HG03342 (cell line): ENCODE measurements around the gene HIGD2A.
"Not testable (repeated sequence)": the region's sequence is repeated elsewhere in the genome, so short reads cannot be mapped to it uniquely, and the experiment has no call there.

Experiments used
- ATAC-seq: cut with Tn5 transposase; IDR thresholded peaks from one replicate; pipeline ENCODE4 v1.9.1; 2021; ENCODE audit warnings: mild to moderate bottlenecking, moderate library complexity; ENCODE audit not compliant: unreplicated experiment

The HIGD2A gene

DNA sequence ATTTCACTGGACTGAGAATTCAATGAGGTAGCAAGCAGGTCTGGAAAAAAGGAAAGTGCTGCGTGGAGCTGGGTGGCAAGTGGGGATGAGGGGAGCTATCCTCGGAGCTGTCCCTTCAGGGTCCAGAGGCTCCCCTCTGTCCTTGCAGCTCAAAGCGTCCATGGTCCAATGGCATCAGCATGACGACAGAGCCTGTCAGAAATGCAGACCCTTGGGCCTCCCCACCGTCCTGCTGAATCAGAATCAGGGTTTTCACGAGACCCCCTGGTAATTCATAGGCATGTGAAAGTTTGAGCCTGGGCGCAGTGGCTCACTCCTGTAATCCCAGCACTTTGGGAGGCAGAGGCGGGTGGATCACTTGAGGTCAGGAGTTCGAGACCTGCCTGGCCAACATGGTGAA is 5.5 kb downstream of the HIGD2A start:
- no peak for ATAC-seq

DNA sequence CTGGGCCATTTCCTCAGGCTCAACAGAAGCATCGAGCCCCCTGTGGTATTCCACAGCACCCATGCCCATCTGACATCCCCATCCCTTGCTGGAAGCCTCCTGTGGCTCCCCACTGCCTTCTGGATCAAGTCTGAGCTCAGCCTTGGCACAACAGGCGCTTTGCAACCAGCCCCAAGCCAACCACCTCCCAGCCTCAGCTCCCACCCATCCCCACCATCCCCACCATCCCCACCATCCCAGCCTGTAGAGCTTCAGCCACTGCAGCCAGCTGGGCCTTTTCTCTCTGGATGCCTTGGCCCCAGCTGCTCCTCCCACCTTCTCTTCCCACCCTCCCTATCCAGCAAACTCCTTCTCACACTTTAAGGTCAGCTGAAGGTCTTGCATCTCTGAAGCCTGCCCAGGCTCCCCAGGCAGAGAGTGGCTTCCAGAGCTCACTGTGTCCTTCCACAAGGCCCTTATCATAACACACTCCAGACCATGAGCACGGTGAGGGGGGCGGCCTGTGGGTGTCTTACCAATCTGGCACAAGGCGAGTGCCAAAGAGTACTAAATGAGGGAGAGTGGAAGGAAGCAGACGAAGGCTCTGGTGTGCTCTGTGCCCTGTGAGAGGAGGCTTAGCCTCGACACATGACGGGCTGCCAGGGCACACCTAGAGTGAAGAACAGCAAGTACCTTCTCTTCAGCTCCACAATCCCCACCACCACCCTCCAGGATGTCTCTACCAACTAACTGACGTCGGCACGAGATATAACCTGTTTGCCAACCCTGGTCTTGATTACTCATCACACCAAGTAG is 6.5 kb downstream of the HIGD2A start:
- ATAC-seq, result no peak

GRCh38 chr5:176396330-176396729 is 7.8 kb downstream of the HIGD2A start:
- no peak for ATAC-seq

GRCh38 chr5:176397736-176398420 is 9.3 kb downstream of the HIGD2A start:
- no peak for ATAC-seq

GRCh38 chr5:176400382-176401156 is 12.0 kb downstream of the HIGD2A start:
- ATAC-seq, result no peak

GRCh38 chr5:176401281-176402205 is 13.0 kb downstream of the HIGD2A start:
- ATAC-seq, result no peak

- ATAC-seq, result no peak
These were observed 17.3 kb downstream of the HIGD2A start for GRCh38 chr5:176405656-176406435.

DNA sequence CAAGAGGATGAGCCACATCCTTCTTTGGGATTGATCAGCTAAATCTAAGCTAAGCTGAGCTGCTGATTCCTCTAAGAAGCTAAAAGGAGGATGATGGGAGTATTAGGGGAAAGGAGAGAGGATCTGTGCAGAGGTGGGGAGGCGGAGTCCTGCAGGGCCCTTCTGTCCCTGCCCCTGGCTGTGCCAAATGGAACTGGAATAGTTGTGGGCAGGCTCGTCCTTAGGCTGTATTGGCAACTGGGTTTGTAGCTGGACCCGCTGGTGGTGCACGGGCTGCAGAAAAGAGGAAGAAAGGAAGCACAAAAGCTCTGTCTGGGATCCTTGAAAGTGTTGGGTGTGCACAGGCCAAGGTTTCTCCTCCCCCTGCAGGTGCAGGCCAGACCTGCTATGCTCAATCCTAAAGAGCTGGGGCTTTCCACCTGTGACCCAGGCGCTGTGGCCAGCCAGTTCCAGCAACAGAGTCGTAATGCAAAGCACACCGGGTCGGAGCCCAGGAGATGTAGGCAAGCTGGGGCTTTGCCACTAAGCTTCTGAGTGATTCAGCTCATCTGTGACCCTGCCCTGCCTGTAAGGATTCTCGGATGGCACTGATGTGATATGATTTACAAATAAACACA is 18.0 kb downstream of the HIGD2A start:
- no peak for ATAC-seq

- ATAC-seq, result no peak
These were observed 19.1 kb downstream of the HIGD2A start for GRCh38 chr5:176407456-176408251.

DNA sequence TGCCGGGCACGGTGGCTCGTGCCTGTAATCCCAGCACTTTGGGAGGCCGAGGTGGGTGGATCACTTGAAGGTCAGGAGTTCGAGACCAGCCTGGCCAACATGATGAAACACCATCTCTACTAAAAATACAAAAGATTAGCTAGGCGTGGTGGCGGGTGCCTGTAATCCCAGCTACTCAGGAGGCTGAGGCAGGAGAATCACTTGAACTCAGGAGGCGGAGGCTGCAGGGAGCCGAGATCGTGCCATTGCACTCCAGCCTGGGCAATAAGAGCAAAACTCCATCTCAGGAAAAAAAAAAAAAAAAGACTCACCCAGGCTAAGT is 19.7 kb downstream of the HIGD2A start:
- ATAC-seq, result not testable (repeated sequence)

DNA sequence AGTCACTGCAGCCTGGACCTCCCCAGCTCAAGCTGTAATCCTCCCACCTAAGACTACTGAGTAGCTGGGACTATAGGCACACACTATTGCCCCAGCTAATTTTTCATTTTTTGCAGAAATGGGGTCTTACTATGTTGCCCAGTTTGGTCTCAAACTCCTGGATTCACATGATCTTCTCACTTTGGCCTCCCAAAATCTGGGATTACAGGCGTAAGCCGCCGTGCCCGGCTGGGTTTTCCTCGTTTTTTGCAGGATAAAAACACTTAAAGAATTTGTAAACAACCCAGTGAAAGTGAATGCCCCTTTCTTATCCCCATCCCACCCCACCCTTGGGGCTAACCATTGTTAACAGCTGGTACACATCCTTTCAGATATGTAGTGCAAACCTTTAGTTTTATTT is 20.0 kb downstream of the HIGD2A start:
- no peak for ATAC-seq

GRCh38 chr5:176409765-176410164 is 21.2 kb downstream of the HIGD2A start:
- no peak for ATAC-seq

DNA sequence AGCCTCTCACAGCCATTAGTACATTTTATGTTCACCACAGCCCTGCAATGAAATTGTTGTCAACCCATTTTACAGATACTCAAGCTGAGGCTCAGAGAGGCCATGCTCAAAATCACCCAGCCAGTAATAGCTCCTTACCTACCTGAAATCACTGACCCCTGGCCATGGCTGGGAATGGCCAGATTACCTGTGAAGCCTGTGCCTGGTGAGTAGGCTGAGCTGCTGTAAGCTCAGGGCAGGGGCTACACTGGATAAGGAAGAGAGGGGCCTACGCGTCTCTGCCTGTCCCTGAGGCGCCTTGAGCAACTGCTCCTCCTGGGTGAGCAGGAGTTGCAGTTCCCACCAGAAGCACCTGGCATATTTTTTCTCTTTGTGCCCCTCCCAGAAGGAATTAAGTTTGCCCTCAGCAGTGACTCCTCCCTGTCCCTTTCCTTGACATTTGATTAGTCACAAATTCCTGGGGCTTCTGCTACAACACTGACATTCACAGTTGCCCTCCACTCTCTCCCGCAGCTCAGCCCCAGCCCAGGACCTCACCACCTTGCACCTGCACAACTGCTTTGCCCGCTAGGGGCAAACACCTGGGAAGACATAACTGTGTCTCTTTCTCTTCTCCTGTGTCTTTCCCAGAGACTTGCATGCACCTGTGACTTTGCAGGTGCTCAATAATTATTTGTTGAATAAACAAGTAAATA is 22.1 kb downstream of the HIGD2A start:
- ATAC-seq, result no peak

DNA sequence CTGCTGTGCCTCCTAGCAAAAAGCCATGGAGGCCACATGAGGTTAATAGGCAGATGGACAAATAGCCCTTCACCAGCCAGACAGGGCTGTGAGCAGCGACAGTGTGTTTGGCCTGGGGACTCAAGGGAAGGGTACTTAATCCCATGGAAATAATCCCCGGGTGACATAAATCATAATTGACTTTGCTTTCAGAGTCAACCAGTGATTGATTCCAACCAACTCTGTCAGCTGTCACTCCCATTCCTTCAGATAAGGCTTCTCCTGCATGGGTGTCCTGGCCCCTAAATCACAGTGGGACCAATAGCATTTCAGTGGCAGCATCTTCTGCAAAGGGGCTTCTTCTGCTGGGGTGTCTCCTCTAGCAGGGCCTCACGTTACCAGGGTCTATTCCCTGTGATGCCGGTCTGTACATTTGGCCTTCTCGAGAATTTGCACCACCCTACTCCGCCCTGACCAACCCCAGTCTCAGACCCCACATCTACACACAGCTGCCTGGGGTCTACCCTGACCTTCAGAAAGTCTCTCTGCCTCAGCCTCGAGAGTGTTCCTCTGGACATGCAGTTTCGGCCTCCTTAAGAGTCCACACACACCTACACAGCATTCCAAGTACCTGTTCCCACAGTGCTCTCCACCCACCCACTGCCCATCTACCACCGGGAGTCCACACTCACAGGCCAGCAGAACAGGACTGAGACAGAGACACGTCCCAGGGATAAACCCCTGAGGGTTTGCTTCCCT is 24.1 kb downstream of the HIGD2A start:
- no peak for ATAC-seq

- no peak for ATAC-seq
These were observed 24.7 kb downstream of the HIGD2A start for GRCh38 chr5:176413255-176413565.

- no peak for ATAC-seq
These were observed 25.2 kb downstream of the HIGD2A start for GRCh38 chr5:176413709-176414191.

GRCh38 chr5:176414704-176415103 is 26.2 kb downstream of the HIGD2A start:
- ATAC-seq, result no peak
